Measurements from ENCODE around the gene NUP210.

Gene NUP210

GRCh38 chr3:13277860-13278531 lies 142.1 kb downstream of the NUP210 start:
- TF ChIP-seq, protein P1, sequence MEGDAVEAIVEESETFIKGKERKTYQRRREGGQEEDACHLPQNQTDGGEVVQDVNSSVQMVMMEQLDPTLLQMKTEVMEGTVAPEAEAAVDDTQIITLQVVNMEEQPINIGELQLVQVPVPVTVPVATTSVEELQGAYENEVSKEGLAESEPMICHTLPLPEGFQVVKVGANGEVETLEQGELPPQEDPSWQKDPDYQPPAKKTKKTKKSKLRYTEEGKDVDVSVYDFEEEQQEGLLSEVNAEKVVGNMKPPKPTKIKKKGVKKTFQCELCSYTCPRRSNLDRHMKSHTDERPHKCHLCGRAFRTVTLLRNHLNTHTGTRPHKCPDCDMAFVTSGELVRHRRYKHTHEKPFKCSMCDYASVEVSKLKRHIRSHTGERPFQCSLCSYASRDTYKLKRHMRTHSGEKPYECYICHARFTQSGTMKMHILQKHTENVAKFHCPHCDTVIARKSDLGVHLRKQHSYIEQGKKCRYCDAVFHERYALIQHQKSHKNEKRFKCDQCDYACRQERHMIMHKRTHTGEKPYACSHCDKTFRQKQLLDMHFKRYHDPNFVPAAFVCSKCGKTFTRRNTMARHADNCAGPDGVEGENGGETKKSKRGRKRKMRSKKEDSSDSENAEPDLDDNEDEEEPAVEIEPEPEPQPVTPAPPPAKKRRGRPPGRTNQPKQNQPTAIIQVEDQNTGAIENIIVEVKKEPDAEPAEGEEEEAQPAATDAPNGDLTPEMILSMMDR (IDR thresholded peaks at IDR 0.05; ENCODE audit: insufficient read depth, low read depth, low read length, missing control alignments): no peak
- no peak for DNase-seq (ENCODE audit: low read depth)
- no peak overlapping the region for H3K4me3 ChIP-seq (ENCODE audit: low read depth, low read length)

DNA sequence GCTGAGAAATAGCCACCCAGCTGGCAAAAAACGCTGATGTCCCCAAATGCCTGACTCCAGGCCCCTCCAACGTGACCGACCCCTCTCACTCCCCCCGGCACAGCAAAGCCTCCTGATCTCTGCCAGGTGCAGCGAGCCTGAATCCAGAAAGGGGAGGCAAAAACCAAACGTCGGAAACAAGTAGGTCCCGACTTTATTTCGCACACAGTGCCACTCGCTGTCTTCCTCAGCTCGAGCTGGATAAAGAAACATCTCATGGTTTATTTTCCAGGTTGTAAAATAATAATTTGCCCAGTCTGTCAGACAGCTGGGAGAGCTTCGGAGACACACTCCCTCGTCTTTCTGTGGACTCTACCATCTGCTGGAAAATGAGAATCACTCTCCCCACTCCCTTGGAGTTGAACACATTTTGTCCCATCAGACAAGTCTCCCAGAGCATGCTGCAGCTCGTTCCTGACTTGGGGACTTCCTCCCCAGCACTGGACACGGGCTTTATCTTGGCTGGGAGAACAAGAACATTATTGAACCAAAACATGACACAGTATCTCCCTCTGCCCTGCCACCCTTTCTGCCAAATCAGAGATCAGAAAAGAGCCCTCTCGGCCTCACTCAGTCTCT lies 142.8 kb downstream of the NUP210 start:
- TF ChIP-seq, protein P1 (IDR thresholded peaks at IDR 0.05; ENCODE audit: insufficient read depth, low read depth, low read length, missing control alignments): no peak
- no peak overlapping the region for H3K4me3 ChIP-seq (ENCODE audit: low read depth, low read length)
- no peak for DNase-seq (ENCODE audit: low read depth)

DNA sequence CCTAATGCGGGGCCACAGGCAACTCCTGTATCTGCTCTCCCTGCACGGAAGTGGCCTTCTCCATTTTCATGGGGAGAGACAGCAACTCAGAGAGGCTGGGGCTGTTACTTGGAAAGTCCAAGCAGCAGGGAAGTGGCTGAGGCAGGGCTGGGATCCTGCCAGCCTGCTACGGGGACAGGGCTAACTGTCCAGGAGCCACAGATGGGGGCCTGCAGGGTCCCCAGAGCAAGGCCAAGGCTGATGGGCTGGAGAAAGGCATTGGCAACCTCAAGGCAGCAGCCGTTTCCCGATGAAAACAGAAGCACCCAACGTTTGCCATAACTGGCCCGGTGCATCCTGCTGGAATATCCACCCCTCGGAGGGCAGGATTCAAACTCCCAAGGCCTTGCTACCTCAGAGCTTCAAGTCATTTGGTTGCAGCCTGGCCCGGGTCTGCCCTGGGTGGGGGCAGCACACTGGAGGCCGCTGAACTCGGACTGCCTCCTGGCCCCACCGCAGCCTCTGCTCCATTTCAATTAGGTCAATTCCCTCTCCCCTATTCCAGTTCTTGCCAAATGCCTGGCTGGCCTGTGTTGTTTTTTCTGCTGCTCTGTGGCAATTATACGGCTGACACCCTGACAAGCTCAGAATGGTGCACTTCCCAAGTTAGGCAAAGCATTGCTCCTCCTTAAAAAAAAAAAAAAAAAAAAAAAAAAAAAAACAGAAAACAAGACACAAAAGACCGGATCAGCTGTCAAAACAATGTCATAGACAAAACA lies 143.5 kb downstream of the NUP210 start:
- DNase-seq (ENCODE audit: low read depth): no peak
- H3K4me3 ChIP-seq (ENCODE audit: low read depth, low read length): no peak overlapping the region
- TF ChIP-seq, protein P1 (IDR thresholded peaks at IDR 0.05; ENCODE audit: insufficient read depth, low read depth, low read length, missing control alignments): no peak

GRCh38 chr3:13275376-13276005 lies 144.6 kb downstream of the NUP210 start:
- no peak for DNase-seq (ENCODE audit: low read depth)
- no peak overlapping the region for H3K4me3 ChIP-seq (ENCODE audit: low read depth, low read length)
- TF ChIP-seq, protein P1 (IDR thresholded peaks at IDR 0.05; ENCODE audit: insufficient read depth, low read depth, low read length, missing control alignments): no peak

DNA sequence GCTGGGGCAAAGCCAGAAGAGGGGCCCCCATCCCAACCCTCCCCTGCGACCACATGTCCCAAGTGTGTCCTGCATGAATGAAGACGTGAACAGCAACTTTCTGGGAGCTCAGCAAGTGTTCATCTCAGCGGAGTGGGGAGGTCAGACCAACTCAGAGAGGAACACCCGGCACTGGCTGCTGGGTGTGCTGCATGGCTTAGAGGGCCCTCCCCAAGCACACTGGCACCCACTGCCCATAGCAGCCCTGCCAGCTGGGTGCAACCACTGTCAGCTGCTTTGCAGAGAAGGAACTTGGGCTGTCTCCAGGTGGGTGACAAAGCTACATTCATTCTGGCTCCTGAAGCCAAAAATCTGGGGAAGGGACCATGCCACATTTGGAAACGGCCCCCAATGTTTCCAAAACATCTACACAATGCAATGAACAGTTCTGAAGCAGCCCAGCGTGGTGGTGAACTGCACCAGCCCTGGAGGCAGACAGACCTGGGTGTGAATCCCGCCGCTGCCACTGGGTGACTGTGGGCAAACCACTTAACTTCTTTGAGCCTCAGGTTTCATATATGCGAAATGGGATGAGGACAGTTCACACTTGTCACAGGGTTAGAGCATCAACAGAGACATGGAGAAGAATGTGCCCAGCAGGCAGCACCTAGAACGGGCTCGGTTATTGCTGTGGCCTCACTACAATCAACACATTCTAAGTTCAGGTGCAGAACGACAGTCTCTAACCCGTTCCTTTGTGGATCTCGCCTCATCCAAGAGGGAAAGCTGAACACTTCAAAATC lies 145.4 kb downstream of the NUP210 start:
- TF ChIP-seq, protein P1 (IDR thresholded peaks at IDR 0.05; ENCODE audit: insufficient read depth, low read depth, low read length, missing control alignments): no peak
- no peak for DNase-seq (ENCODE audit: low read depth)
- no peak overlapping the region for H3K4me3 ChIP-seq (ENCODE audit: low read depth, low read length)

DNA sequence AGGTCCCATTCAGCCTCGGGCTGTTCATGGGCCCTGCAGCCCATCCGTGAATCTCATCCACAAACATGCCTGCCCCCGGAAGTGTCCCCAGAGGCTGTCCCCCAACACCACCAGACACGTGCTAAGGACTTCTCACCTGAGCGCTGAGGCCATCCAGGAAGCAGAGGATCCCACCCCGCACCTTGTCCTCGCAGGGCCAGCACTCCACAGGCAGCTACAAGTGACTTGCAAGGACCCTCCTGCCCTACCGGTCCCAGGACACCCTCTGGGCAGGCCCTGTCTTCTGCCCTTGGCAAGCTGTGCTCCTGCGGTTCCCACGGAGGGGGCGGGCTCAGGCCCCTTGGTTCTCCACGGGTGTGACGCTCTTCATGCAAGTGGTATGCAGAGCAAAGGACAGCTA lies 146.0 kb downstream of the NUP210 start:
- H3K4me3 ChIP-seq (ENCODE audit: low read depth, low read length): no peak overlapping the region
- DNase-seq (ENCODE audit: low read depth): no peak

More for the DNA sequence above, 146.0 kb downstream of the NUP210 start:
- TF ChIP-seq, protein P1 (IDR thresholded peaks at IDR 0.05; ENCODE audit: insufficient read depth, low read depth, low read length, missing control alignments): no peak

Measured in GM12865 (cell line).